WERI-Rb-1 (cell line): Measurements from ENCODE around the gene ARMC2.

ENCODE experiments used
- DNase-seq: peaks from one replicate; pipeline ENCODE4 v3.0.0-alpha.2; 2020
- H3K27ac ChIP-seq: fragments of 250-450 bp; sonication (Bioruptor Pico); 2 replicates; pipeline ENCODE4 v1.5.1; 2020; ENCODE audit warnings: mild to moderate bottlenecking, moderate library complexity
- H3K27me3 ChIP-seq: fragments of 250-450 bp; sonication (Bioruptor Pico); 2 replicates; pipeline ENCODE4 v1.5.1; 2021; ENCODE audit warnings: mild to moderate bottlenecking, low read depth, moderate library complexity; ENCODE audit not compliant: insufficient read depth, severe bottlenecking
- H3K36me3 ChIP-seq: fragments of 250-450 bp; sonication (Bioruptor Pico); 2 replicates; pipeline ENCODE4 v1.5.1; 2020; ENCODE audit warnings: mild to moderate bottlenecking, moderate library complexity
- H3K4me3 ChIP-seq: 2 replicates; pipeline ENCODE4 v1.5.1; 2011; ENCODE audit warnings: low read depth, mild to moderate bottlenecking, control low read depth, low read length
- H3K9me3 ChIP-seq: fragments of 250-450 bp; sonication (Bioruptor Pico); 2 replicates; pipeline ENCODE4 v1.5.1; 2021; ENCODE audit warnings: mild to moderate bottlenecking, moderate library complexity; ENCODE audit not compliant: severe bottlenecking
- TF ChIP-seq, protein P1 (sequence below): IDR thresholded peaks from 2 replicates; pipeline ENCODE4 v1.5.1; 2011; ENCODE audit warnings: low read depth, mild to moderate bottlenecking, control low read depth, inconsistent platforms, low read length

ARMC2 gene

DNA sequence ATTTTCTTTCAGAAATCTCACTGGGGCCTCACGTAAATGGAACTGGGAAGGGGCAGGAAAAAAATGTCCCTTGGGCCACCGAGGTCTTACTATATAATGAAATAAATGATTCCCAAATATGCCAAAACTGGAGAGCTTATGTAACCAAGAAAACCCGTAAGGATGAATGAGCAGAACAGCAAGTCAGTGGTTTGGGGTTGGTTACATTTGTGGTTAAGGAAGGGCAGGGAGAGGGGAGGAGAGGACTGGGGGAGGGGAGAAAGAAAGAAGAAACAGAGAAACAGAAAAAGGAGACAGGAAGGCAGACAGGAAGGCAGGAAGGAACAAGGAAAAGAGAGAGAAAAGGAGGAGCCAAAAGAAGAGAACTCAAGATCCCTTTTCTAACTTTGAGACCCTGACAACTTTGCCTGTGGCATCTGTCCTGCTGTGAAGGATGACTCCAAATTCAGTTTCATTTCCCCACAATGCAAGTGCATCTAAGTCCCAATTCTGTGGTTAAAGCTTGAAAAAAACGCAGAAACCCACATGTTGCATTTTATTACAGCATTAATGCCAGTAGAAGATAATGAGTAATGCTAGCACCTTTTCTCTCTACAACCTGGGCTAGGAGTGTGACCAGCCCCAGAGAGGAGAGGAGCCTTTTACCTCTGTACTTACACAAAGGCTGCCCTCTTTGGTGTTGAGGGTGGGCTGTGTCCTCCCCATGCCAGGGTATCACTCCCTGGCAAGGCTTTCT, 10.8 kb upstream of the ARMC2 start:
- Histone ChIP-seq H3K27me3 (no peaks in the 10 kb centered on the region), H3K4me3 (no peak overlapping the region), H3K27ac (no peak overlapping the region)

DNA sequence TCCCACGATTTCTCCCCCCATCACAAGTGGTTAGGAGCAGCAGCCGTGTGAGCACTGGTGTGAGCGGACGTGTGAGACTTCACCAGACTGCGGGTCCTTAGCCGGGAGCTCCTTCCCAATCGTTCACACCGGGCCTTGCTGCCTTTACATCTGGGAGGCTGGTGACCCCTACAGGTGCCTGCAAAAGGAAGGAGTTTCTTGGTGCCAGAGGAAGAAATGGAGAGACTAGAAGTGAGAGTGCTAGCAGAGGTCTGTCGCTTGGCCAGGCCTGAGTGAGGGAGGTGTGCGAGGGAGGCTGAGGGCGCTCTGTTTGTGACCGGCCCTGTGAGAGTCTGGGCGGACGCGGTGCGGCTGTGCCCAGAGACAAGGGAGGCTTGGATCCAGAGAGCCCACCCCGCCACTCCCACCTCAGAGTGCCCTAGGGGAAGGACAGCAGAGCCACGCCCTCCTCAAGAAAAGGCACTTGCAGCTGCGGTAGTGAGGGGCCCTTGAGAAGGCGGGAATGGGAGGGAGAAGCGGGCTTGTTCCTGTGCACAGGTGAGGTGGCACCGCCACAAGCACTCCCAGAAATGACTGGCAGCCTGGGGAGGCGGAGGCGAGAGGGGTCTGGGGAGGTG, 10.0 kb upstream of the ARMC2 start:
- Histone ChIP-seq H3K27me3 (no peaks in the 10 kb centered on the region), H3K4me3 (no peak overlapping the region), H3K9me3 (no peaks in the 10 kb centered on the region), H3K36me3 (no peaks in the 10 kb centered on the region), H3K27ac (no peak overlapping the region)
- TF ChIP-seq, protein P1, sequence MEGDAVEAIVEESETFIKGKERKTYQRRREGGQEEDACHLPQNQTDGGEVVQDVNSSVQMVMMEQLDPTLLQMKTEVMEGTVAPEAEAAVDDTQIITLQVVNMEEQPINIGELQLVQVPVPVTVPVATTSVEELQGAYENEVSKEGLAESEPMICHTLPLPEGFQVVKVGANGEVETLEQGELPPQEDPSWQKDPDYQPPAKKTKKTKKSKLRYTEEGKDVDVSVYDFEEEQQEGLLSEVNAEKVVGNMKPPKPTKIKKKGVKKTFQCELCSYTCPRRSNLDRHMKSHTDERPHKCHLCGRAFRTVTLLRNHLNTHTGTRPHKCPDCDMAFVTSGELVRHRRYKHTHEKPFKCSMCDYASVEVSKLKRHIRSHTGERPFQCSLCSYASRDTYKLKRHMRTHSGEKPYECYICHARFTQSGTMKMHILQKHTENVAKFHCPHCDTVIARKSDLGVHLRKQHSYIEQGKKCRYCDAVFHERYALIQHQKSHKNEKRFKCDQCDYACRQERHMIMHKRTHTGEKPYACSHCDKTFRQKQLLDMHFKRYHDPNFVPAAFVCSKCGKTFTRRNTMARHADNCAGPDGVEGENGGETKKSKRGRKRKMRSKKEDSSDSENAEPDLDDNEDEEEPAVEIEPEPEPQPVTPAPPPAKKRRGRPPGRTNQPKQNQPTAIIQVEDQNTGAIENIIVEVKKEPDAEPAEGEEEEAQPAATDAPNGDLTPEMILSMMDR = peak; percentile 57
- DNase-seq = peak; percentile 65

More for the DNA sequence above, 10.8 kb upstream of the ARMC2 start:
- Histone ChIP-seq H3K9me3 (no peaks in the 10 kb centered on the region), H3K36me3 (no peaks in the 10 kb centered on the region)
- TF ChIP-seq, protein P1 = no peak
- DNase-seq = no peak

DNA sequence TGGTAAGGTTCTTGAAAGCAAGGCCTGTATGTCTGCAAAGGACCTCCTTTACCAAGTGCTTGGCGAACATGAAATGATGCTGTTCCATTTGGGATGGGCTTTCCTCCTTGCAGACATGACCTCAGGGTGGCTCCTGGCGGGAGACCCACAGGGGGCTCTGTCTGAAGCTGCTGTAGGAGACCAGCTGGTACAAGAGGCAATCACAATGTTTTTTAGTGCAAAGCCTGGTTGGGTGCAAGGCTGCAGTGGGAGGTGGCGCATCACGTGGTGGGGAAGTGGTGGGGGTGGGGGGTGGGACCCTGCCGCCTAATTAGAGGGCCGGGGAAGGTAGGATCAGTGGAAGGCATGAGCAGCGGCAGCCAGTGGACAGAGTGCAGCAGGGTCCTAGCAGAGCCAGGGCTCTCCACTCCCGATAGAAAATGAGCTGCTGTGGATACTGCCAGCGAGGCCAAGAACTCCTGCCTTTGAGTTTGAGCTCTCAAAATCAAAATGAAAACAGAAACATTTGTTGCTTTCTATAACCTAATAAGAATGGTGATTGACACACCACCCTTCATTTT, 9.1 kb upstream of the ARMC2 start:
- TF ChIP-seq, protein P1 = no peak
- peak; percentile 27 for DNase-seq

DNA sequence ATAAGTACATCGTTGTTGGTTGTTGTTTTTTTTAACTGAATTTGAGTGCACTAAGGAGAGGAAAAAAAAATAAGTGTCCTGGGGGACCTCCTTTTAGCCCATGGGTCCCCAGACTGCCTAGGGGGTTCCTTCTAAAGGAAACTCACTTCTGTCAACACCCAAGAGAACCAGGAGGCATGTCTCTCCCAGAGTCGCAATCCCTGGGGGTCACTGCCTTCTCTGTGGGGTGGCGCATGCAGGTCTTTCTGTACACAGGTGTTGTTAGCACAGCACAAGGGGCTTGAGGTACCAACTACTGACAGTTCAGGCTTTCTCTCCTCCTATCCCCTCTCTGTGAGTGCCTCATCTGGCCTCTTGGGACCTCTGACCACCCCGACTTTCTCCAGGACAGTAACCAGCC, 7.3 kb upstream of the ARMC2 start:
- H3K4me3 ChIP-seq = no peak overlapping the region
- no peaks in the 10 kb centered on the region for H3K9me3 ChIP-seq
- no peak for DNase-seq
- TF ChIP-seq, protein P1 = no peak
- H3K27me3 ChIP-seq = no peaks in the 10 kb centered on the region
- no peak overlapping the region for H3K27ac ChIP-seq
- H3K36me3 ChIP-seq = no peaks in the 10 kb centered on the region

More for the DNA sequence above, 9.1 kb upstream of the ARMC2 start:
- Histone ChIP-seq H3K36me3 (no peaks in the 10 kb centered on the region), H3K4me3 (no peak overlapping the region), H3K27ac (no peak overlapping the region), H3K9me3 (no peaks in the 10 kb centered on the region), H3K27me3 (no peaks in the 10 kb centered on the region)

DNA sequence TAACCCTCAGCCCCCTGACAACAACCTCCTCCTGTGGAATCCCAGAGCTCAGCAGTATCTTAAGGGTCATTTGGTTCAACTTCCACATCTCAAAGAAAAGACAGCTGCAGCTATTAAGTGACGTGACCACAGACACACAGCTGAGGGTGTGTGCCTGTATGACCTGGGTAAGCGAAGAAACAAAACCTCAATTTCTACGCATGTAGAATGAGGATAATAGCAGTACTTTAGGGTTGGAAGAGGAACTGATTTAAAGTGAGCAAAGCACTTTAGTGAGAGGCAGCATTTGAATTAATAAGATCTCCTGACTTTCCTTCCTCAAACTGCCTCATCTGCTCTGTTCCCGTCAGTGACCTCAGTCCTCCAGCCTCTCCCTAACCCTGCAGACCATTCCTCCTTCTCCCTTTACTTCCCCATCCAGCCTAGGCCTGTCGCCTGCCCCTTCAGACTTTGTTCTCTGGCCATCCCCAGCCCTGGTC, 6.8 kb upstream of the ARMC2 start:
- no peak for DNase-seq
- no peak overlapping the region for H3K4me3 ChIP-seq
- no peak overlapping the region for H3K27ac ChIP-seq
- TF ChIP-seq, protein P1 = no peak
- no peaks in the 10 kb centered on the region for H3K27me3 ChIP-seq
- H3K9me3 ChIP-seq = no peaks in the 10 kb centered on the region
- no peaks in the 10 kb centered on the region for H3K36me3 ChIP-seq
